Right atrium auricular region (tissue), 2 donors: ENCODE measurements around the gene IRAK3. TPM values are rescaled to one million over a fixed set of nuclear protein-coding genes. Genes with fewer than 3 reads are reported as not detected.

Source experiments
- DNase-seq: peaks from one replicate; pipeline ENCODE4 v3.0.0-alpha.2; 2019; ENCODE audit warnings: low spot score
- H3K27ac ChIP-seq, 2 donors: fragments of 200-600 bp; sonication (generic); 1 replicate in 1 of 2; 2 replicates in 1 of 2; pipeline ENCODE4 v1.5.1; 2016 to 2019
- H3K27me3 ChIP-seq, 2 donors: fragments of 200-600 bp; sonication (generic); one replicate each; pipeline versions ENCODE4 v1.5.1 to v1.6.0; 2017 to 2019
- H3K36me3 ChIP-seq: fragments of 200-600 bp; sonication (generic); one replicate; pipeline ENCODE4 v1.5.1; 2016
- H3K4me1 ChIP-seq, 2 donors: fragments of 200-600 bp; sonication (generic); one replicate each; pipeline versions ENCODE4 v1.5.1 to v1.6.0; 2017 to 2019
- H3K4me3 ChIP-seq, 2 donors: fragments of 200-600 bp; sonication (generic); 1 replicate in 1 of 2; 2 replicates in 1 of 2; pipeline ENCODE4 v1.5.1; 2017 to 2019; ENCODE audit warnings: mild to moderate bottlenecking in 1 of 2, moderate library complexity in 1 of 2
- H3K9me3 ChIP-seq, 2 donors: fragments of 200-600 bp; sonication (generic); one replicate each; pipeline ENCODE4 v1.5.1; 2019
- CTCF ChIP-seq, 2 donors: fragments of 200-600 bp; sonication (generic); IDR thresholded peaks; one replicate each; pipeline ENCODE4 v1.5.1; 2019; ENCODE audit warnings: antibody characterized with exemption in 2 of 2
- total RNA-seq, 2 donors: library from RNA; depleted of rRNA; stranded (reverse); fragments of >200 nt; gene quantifications; one replicate each; pipeline ENCODE4 v1.1.0, GENCODE V29; 2016

The IRAK3 gene
- total RNA-seq, 2 donors from 2014 or later = 12.3 to 15.8 TPM

GRCh38 chr12:66272650-66273049 lies 83.6 kb downstream of the IRAK3 start:
- Histone ChIP-seq H3K27ac (no peak overlapping the region), H3K4me3 (no peak overlapping the region), H3K4me1 (no peaks in the 10 kb centered on the region), H3K36me3 (no peaks in the 10 kb centered on the region), H3K9me3 (no peaks in the 10 kb centered on the region), H3K27me3 (no peaks in the 10 kb centered on the region)
- no peak for DNase-seq
- TF ChIP-seq CTCF (IDR thresholded peaks at IDR 0.05) = no peak

GRCh38 chr12:66273147-66273546 lies 84.1 kb downstream of the IRAK3 start:
- no peaks in the 10 kb centered on the region for H3K36me3 ChIP-seq
- H3K27me3 ChIP-seq = no peaks in the 10 kb centered on the region
- no peak overlapping the region for H3K4me3 ChIP-seq
- no peak for TF ChIP-seq CTCF (IDR thresholded peaks at IDR 0.05)
- H3K4me1 ChIP-seq = no peaks in the 10 kb centered on the region
- DNase-seq = no peak
- no peak overlapping the region for H3K27ac ChIP-seq
- no peaks in the 10 kb centered on the region for H3K9me3 ChIP-seq

DNA sequence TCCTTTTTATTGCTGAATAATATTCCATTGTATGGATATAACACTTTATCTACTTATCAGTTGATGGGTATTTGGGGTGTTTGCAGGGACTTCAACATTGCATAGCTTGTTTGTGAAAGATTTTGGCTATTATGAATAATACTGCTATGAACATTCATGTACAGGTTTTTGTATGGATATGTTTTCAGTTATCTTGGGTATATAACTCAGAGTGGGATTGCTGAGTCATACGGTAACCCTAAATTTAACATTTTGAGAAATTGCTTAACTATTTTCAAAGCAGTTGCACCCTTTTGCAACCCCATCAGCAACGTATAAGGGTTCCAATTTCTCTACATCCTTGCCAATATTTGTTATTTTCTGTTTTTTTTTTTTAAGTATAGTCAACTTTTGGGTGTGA lies 86.0 kb downstream of the IRAK3 start:
- Histone ChIP-seq H3K36me3 (no peaks in the 10 kb centered on the region), H3K27me3 (no peaks in the 10 kb centered on the region), H3K27ac (no peak overlapping the region), H3K9me3 (no peaks in the 10 kb centered on the region), H3K4me1 (no peaks in the 10 kb centered on the region), H3K4me3 (no peak overlapping the region)
- no peak for DNase-seq
- no peak for TF ChIP-seq CTCF (IDR thresholded peaks at IDR 0.05)

- peak; percentile 36 to 72 for TF ChIP-seq CTCF (IDR thresholded peaks at IDR 0.05)
Observed at GRCh38 chr12:66279123-66279712, 90.2 kb downstream of the IRAK3 start.

GRCh38 chr12:66280561-66280960 lies 91.5 kb downstream of the IRAK3 start:
- Histone ChIP-seq H3K27ac (no peak overlapping the region), H3K4me3 (no peak overlapping the region), H3K36me3 (no peaks in the 10 kb centered on the region), H3K27me3 (no peaks in the 10 kb centered on the region), H3K4me1 (no peaks in the 10 kb centered on the region), H3K9me3 (no peaks in the 10 kb centered on the region)
- DNase-seq = no peak
- no peak for TF ChIP-seq CTCF (IDR thresholded peaks at IDR 0.05)

More at GRCh38 chr12:66279123-66279712, 90.2 kb downstream of the IRAK3 start:
- Histone ChIP-seq H3K9me3 (no peaks in the 10 kb centered on the region), H3K4me1 (no peaks in the 10 kb centered on the region), H3K36me3 (no peaks in the 10 kb centered on the region), H3K27me3 (no peaks in the 10 kb centered on the region), H3K27ac (no peak overlapping the region), H3K4me3 (no peak overlapping the region)
- DNase-seq = no peak

DNA sequence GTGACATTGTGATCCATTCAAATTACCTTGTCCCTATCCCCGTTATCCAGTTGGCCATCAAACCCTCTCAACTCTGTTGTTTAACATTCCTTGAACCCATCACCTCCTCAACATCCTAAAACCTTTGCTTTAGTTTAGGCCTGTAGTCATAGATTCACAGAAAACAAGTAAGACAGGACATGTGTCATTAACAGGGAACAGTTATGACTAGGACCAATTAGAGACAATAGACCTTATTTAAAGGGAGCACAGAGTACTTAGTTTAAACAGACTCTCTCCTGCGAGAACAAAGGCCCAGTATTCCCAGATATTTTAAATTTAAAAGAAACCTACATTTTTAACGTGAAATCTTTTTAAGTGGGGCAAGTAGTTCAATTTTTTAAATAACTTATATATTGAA lies 93.2 kb downstream of the IRAK3 start:
- H3K9me3 ChIP-seq = no peaks in the 10 kb centered on the region
- DNase-seq = no peak
- TF ChIP-seq CTCF (IDR thresholded peaks at IDR 0.05) = no peak
- no peak overlapping the region for H3K4me3 ChIP-seq
- no peaks in the 10 kb centered on the region for H3K4me1 ChIP-seq
- no peaks in the 10 kb centered on the region for H3K36me3 ChIP-seq
- no peak overlapping the region for H3K27ac ChIP-seq
- H3K27me3 ChIP-seq = no peaks in the 10 kb centered on the region
